ENCODE measurements around the gene NR4A3.

NR4A3 gene

DNA sequence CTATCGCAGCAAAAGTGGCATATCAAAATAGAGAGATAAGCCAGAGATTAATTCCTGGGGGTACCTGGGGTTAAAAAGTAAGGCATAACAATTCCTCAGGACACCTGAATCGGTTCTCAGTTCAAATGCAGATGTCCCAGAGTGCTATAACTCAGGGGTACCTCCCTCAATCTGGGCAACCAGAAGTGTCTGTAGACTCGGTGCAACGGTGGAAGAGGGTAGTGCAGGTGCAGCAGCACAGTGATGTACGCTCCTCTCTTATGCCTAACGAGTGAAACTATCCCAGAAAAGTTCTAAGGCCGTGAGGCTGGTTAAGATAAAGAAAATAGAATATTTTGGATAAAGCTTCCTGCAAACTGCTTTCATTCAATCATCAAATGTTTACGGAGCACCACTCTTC is 7.9 kb upstream of the NR4A3 start:
- no peak for DNase-seq (ENCODE audit: low read depth, low spot score)

DNA sequence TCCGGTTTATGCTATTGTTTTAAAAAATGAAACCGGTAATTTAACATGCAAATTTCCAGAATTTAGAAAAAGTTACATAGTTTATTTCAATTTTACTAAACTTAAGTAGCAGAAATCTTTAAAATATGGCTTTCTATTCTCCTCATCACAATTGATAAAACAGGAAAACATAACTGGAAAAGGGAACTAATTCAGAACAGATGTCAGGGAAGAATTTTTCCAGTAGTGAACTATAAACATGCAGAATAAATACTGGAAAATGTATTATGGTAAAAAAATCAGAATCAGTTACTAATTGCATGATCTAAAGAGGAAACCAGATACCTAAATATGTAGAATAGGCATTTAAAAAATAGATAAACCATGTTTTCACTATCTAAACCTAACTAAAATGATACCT is 7.3 kb upstream of the NR4A3 start:
- no peak for DNase-seq (ENCODE audit: low read depth, low spot score)

DNA sequence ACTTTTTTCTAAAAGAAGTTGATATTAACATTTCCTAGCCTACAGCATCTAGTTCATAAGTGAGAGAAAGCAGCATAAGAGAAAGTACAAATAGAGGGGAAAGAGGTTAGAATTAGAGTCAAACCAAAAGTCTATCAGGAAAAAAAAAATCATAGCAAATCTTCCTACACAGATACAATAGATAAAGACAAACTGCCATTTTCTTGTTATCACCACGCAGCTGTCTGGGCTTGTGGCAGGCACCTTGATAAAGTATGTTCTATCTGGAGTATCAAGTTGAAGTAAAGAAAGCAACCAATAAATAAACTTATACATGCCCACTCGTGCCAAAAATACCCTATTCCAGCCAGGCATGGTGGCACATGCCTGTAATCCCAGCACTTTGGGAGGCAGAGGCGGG is 5.3 kb upstream of the NR4A3 start:
- no peak for DNase-seq (ENCODE audit: low read depth, low spot score)

DNA sequence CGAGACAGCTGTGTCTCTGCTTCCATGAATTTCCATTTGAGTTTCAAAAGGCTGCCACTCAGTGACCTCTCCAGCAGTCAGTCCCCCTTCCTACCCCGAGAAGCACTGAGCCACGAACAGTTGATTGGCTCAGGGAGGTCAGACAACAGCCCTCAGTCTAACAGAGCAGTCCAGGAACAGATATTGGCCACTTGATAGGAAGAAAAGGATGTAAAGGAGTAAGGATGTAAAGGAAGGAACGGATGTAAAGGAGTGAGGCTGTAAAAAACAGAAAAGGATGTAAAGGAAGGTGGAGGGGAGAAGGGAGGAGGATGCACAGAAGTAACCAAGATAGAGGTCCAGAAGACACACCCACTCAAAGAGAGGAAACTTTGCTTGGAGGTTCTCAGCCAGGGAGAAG is 3.2 kb upstream of the NR4A3 start:
- DNase-seq (ENCODE audit: low read depth, low spot score), result no peak

DNA sequence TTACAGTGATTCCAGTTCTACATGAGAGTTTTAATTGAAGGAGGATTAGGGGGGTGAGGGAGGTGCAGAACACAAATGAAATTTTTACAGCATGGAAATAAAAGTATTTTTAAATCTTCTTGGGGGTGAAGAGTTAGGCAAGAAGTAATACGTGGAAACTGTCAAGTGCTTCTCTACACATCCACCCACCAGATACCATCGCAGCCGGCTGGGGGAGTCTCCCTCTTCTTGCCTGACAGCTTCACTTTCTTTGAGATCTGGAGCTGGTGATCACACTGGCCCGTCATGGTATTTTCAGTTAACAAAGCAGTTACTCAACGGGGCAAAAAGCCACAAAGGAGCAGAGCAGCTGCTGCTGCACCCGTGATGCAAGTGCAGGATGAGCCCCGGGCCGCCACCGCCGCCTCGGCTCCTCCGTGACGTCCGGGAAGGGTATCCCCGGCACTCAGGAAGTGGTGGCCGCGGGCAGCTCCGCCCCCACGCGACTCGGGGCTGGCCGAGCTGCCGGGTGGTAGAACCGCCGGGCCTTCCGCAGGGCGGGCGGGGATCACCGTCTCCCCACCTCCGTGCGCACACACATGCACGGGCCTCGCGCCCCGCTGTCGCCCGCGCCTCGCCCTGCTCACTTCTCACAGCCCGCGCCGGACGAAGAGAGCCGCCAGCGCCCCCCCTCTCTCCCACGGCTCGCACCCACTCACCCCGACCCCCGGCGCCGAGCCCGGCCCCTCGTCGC is 2.4 kb upstream of the NR4A3 start:
- peak; percentile 93 for DNase-seq (ENCODE audit: low read depth, low spot score)

DNA sequence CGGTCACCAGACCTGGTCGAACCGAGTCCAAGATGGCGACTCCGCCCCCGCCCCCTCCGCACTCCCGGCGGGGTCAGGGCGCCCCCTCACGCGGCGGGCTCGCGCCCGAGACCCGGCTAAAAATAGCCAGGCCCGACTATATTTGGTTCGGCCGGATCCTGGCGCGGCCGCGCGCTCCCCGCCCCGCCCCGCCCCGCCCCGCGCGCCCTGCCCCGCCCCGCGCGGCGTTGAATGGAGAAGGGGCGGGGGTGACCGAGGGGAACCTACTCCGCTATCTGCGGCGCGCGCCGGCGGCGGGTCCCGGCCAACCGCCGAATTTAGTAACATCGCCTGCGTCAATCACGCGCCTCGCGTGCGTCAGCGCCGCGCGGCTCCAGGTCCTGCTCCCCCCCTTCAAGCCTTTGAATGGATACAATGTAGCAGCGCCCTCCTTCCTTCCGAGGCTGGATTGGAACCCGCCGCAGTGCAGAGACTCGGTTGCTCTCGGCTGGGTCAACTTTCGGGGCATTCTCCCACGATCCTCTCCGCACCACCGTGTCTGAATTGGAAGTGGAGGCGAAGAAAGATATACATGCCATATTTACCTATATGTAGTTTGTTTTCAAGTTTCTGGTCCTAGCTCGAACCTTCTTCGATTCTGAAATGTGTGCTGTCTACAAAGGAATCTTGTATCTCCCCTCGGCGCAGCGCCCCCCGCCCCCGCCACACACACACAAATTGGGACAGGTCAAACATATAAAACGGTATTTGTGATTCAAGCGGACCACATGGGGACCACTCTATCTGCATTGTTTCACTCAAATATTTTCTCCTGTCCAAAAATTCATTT is 1.6 kb upstream of the NR4A3 start:
- peak; percentile 97 for DNase-seq (ENCODE audit: low read depth, low spot score)

DNA sequence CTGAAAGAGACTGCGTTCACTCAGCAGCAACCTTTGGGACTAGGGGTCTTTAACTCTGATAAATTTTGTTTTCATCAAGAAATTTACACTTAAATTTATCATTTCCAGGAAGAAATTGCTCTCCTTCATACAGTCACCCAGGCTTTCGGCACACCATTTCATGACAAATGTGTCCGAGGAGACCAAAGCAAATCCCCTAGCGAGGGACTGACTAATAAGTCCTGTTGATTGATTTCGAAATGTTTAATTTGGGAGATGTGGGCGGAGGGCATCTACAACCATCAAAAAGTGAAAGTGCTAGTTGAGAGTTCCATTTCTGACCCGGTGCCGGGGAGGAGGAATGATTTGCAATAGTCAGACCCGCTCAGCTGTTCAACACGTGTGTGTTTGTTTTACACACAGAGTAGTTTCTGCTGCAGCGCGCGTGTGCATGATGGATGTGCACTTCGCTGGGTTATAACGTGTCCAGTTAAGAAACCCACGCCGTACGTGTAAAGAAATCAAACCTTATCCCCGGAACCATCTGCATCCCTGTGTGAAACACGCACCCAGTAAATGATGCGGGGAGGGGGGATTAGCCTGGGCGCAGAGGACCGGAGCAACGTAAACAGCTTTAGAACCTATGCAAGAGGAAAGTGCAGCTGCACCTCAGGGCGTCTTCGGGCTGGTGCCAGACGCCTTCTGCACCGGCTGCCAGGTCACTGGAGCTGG is 845 bp upstream of the NR4A3 start:
- DNase-seq (ENCODE audit: low read depth, low spot score), result peak; percentile 74

DNA sequence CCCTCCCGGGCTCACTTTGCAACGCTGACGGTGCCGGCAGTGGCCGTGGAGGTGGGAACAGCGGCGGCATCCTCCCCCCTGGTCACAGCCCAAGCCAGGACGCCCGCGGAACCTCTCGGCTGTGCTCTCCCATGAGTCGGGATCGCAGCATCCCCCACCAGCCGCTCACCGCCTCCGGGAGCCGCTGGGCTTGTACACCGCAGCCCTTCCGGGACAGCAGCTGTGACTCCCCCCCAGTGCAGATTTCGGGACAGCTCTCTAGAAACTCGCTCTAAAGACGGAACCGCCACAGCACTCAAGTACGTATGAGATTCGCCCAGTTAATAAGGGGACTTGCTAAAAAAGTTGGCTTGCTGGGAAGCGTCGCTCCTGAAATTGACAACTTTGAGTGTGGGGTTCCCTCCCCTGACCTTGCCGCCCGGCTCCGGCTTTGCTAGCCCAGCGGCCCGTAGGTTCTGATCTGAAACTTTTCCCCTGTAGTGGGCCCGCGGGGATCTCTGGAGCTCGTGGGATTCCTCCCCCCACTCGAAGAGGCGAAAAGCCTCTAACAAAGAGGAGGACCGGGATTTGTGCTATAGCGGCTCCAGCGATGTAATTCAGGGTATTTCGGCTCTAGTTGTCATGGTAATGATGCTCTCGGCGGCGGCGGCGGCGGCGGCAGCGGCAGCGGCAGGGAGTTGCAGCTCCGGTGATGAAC is 572 bp downstream of the NR4A3 start:
- peak; percentile 83 for DNase-seq (ENCODE audit: low read depth, low spot score)

DNA sequence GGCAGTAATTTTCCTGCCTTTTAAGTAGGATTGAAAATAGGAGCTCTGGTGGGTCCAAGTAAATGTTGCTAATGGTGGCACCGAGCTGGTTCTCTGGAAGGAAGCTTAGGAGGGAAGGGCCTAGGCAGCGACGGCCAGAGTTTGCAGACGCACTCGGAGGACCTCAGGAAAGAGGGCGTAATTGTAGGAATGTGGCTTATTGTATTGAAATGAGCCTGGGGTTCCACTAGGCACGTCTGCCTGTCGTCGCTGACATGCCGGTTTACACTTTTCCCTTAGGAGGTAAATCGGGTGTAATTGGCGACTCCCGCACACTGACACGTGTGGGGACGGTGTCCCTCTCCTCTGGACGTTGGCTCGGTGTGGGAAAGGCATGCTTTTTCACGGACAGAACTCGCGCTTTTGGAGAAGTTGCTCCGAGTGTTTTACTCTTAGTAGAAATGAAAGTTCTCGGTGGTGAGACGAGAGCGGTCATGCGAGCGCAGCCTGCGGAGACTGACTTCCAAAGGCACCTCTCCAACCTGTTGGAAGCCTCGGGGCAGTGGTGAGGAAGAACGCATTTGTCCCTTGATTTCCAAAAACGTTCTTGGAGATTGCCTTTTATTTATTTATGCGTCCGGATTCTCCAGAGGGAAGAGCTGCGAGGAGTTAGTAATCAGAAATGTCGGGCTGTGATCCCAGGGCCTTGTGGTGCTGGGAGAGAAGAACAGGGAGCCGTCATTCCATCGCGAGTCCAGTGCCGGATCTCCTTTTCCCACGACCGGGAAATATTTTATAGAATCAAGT is 1.3 kb downstream of the NR4A3 start:
- DNase-seq (ENCODE audit: low read depth, low spot score), result peak; percentile 61

DNA sequence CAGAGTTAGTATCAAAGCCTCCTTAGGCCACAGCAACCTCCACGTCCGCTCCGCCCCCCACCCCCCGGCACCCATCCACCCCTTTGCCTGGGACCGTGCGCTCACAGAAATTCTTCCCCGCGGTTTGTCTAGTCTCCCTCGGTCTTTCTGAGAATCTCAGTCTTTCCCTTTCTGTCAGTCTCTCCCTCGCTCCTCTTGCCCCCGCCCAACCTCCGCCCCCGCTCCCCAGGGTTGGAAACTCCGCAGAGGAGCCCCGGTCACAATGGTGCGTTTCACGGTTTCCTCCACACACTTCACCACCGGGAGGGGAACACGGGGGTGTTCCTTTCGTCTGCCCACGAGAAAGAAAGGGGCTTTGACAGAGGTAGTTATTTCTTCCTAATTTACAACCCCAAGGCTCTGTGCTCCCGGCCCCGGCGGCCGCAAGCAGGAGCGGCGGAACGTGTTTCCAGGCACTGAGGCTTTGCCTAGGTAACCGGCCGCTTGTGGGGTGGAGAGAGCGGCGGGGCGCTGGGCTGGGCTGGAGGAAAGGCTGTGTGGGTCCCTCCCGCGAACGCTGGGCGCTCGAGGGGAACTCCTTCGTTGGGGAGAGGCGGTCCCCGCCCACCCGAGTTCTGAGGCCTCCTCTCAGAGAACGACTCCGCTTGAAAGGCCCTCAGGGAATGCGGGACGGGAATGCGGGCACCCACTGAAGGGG is 2.1 kb downstream of the NR4A3 start:
- DNase-seq (ENCODE audit: low read depth, low spot score), result peak; percentile 60

DNA sequence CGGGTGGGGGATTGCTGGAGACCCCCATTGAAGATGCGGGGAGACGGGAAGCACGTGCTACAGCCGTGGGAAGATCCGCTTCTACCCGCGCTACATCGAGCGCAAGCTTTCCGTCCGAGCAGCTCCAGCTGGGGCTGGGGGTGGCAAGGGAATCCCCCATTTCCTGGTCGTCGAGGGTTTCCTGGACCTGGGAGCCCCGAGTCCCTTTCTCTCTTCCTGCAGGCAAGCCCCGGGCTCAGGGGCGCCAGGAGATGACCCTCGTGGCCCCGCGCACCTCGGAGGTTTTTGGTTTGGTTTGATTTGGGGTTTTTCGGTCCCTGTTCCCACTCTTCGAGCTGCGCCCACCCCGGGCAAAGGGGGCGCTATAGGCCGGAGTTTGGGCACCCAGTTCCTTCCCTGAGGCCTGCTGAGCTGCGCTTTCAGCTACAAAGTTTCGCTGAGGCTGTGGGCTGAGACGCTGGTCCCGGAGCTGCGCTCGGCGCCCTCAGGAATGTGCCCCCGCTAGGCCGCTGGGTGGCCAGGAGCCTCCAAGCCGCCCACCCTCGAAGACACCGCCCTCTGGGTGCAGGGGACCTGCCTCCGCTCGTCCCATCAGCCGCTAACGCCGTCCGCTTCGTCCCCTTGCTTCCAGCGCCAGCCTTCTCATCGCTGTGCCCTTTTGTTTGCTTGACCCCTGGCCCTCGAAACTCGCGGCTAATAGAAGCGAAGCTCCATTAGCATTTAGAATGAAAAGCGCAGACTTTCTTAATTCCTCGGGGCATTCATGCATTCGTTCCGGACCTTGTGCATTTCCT is 2.9 kb downstream of the NR4A3 start:
- peak; percentile 69 for DNase-seq (ENCODE audit: low read depth, low spot score)

DNA sequence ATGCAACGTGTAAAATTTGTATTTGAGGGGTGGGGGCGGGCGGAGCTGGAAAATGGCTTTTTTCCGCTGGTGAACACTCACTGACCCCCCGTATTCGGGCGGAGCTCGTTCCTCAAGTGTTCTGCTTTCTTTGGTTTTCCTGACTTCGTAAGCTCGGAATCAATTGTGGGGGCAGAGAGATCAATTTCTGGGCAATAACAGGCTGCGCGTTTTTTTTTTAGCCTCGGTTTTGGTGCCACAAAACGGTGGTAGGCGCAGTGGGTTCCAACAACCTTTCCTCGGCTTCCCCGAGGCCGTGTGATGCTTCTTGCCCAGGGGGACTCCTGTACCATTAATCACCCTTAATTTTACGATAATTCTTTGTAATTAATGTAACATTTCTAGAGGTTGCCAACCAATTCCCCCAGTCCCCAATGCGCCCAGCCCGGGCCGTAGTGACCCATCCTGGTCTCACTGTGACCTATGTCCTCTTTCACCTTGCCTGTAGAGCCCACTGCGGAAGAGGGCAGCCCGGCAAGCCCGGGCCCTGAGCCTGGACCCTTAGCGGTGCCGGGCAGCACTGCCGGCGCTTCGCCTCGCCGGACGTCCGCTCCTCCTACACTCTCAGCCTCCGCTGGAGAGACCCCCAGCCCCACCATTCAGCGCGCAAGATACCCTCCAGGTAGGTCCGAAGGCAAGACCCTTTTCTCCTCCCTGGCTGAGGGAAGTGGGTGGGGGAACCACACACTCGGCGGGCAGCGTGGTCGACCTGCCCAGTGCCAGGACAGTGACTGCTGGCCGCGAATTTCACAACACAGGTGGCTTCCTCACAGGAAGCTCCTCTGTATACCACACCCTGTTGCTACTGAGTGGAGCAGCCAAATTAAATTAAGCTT is 3.7 kb downstream of the NR4A3 start:
- no peak for DNase-seq (ENCODE audit: low read depth, low spot score)

DNA sequence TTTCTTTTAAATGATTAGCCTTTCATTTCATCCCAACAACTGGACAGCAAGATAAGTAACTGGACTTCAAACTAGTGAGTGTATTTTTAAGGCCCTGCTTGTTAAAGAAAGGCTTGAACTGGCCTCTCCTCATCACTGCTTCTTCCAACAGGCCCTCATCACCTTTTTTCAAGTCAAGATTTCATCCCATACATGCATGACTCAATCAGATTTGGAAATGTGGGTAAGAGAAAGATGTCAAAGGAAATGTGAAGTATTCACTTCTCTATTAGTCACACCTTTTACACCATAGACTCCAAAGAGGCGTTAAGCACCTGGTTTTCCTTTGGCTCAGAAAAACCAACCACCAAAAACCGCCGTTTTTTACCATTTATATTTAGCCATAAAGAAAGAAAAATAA is 4.9 kb downstream of the NR4A3 start:
- no peak for DNase-seq (ENCODE audit: low read depth, low spot score)

DNA sequence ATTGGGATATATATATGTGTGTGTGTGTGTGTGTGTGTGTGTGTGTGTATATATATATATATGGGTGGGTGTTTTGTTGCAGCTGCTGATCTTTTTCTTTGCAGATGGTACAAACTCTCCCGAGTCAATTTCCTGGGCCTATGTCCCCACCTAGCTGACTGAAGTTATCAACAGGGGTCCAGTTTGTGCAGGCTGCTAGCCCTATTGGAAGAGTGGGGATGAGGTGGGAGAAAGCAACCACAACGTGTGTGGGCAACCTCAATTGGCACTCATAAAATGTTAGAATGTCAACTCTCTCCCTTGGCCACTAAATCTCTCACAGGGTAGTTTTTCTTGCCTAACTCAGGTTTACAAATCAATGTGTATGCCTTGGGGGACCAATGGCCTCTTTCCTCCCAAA is 5.6 kb downstream of the NR4A3 start:
- no peak for DNase-seq (ENCODE audit: low read depth, low spot score)

DNA sequence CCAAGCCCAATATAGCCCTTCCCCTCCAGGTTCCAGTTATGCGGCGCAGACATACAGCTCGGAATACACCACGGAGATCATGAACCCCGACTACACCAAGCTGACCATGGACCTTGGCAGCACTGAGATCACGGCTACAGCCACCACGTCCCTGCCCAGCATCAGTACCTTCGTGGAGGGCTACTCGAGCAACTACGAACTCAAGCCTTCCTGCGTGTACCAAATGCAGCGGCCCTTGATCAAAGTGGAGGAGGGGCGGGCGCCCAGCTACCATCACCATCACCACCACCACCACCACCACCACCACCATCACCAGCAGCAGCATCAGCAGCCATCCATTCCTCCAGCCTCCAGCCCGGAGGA is 6.3 kb downstream of the NR4A3 start:
- no peak for DNase-seq (ENCODE audit: low read depth, low spot score)

DNA sequence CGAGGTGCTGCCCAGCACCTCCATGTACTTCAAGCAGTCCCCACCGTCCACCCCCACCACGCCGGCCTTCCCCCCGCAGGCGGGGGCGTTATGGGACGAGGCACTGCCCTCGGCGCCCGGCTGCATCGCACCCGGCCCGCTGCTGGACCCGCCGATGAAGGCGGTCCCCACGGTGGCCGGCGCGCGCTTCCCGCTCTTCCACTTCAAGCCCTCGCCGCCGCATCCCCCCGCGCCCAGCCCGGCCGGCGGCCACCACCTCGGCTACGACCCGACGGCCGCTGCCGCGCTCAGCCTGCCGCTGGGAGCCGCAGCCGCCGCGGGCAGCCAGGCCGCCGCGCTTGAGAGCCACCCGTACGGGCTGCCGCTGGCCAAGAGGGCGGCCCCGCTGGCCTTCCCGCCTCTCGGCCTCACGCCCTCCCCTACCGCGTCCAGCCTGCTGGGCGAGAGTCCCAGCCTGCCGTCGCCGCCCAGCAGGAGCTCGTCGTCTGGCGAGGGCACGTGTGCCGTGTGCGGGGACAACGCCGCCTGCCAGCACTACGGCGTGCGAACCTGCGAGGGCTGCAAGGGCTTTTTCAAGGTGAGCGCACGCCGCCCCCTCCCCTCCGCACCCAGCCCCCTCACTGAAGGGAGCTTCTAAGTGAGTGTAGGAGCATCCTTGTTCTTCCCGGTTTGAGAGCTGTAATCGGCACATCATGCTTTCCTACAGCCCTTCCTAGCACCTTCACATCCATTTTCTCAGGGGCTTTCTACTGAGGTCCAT is 6.9 kb downstream of the NR4A3 start:
- peak; percentile 58 for DNase-seq (ENCODE audit: low read depth, low spot score)

DNA sequence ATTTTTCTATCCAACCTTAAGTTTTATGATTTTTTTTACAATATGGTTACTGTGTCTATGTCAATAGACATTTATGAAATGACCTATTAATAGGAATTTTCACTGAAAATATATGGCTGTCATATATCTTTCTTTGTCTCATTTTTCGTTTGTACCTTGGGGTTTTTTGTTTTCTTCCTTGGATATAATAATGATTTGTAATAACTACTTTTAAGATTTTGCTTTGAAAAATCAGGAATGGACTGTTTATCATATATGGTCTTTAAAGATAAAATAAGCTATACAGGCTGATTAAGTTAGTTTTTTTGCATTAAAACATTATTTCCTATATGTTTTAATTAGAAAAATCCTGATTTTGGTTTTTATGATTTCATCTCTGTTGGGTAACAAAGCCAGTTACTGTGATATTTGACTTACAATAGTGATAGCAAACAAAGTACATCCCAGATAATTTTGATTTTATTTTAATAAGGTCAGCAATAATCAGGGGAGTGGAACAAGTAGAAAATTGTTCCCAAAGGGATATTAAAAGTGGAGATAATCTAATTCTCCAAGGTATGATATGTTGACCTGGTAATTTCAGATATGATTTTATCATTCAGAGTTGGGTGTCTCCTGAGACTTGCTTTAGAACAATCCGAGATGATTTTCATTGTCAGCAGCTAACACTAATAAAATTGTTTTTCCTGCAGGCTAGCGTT is 10.3 kb downstream of the NR4A3 start:
- DNase-seq (ENCODE audit: low read depth, low spot score), result no peak

DNA sequence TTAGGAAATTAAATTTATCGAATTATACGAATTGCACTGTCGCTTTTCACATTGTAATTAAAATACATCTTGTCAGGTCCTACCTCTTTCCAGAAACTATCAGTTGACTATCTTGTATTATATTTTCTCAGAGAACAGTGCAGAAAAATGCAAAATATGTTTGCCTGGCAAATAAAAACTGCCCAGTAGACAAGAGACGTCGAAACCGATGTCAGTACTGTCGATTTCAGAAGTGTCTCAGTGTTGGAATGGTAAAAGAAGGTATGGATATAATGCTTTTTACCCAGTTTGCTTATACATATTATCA is 10.8 kb downstream of the NR4A3 start:
- DNase-seq (ENCODE audit: low read depth, low spot score), result no peak
